GM21447 (cell line): ENCODE results near the gene LTV1.

ENCODE experiments used
- ATAC-seq: cut with Tn5 transposase; IDR thresholded peaks from one replicate; pipeline ENCODE4 v1.9.1; 2021; ENCODE audit not compliant: unreplicated experiment

Gene LTV1

GRCh38 chr6:143884216-143884900 is 41.2 kb downstream of the LTV1 start:
- no peak for ATAC-seq

- no peak for ATAC-seq
Observed at GRCh38 chr6:143885116-143885515, 42.0 kb downstream of the LTV1 start.

- no peak for ATAC-seq
Observed at GRCh38 chr6:143894655-143895054, 51.5 kb downstream of the LTV1 start.

- ATAC-seq, result no peak
Observed at GRCh38 chr6:143896126-143896860, 53.2 kb downstream of the LTV1 start.

- no peak for ATAC-seq
Observed at GRCh38 chr6:143900358-143900757, 57.2 kb downstream of the LTV1 start.

GRCh38 chr6:143901885-143902750 is 59.0 kb downstream of the LTV1 start:
- peak; percentile 97 for ATAC-seq

- no peak for ATAC-seq
Observed at GRCh38 chr6:143902827-143903226, 59.7 kb downstream of the LTV1 start.

- ATAC-seq, result no peak
Observed at GRCh38 chr6:143911028-143911427, 67.9 kb downstream of the LTV1 start.

- ATAC-seq, result no peak
Observed at GRCh38 chr6:143912671-143913070, 69.5 kb downstream of the LTV1 start.
